ENCODE data around the gene BACH1. TPM values are rescaled to one million over a fixed set of nuclear protein-coding genes. Genes with fewer than 3 reads are reported as not detected.

Gene BACH1
- total RNA-seq, 1 experiment from 2014 or later, result 42.0 TPM

- DNase-seq, result peak; percentile 58
- H3K9me2 ChIP-seq (replicated peaks; ENCODE audit: insufficient read depth, low read length), result no peaks in the 10 kb centered on the region
Measured at GRCh38 chr21:29360799-29361765, 62.4 kb downstream of the BACH1 start.

GRCh38 chr21:29362758-29363157 is 64.0 kb downstream of the BACH1 start:
- no peak overlapping the region for H3K4me3 ChIP-seq (ENCODE audit: low read length)
- no peaks in the 10 kb centered on the region for H3K9me3 ChIP-seq (ENCODE audit: low read length)
- no peak overlapping the region for H3K9ac ChIP-seq (ENCODE audit: low read length)
- H3K27me3 ChIP-seq (ENCODE audit: low read length), result no peaks in the 10 kb centered on the region
- peaks cover 8% of the 10 kb centered on the region for H3K36me3 ChIP-seq (ENCODE audit: insufficient read depth, low read length)
- H3K9me2 ChIP-seq (replicated peaks; ENCODE audit: insufficient read depth, low read length), result no peaks in the 10 kb centered on the region
- DNase-seq, result no peak
- no peak overlapping the region for H2AFZ ChIP-seq (ENCODE audit: low read length)
- no peak overlapping the region for H3K4me2 ChIP-seq (ENCODE audit: low read depth, low read length, poor library complexity, severe bottlenecking)
- no peak overlapping the region for H3K27ac ChIP-seq (ENCODE audit: low read length)
- H3K79me2 ChIP-seq (ENCODE audit: low read length), result no peaks in the 10 kb centered on the region
- no peaks in the 10 kb centered on the region for H3K4me1 ChIP-seq (ENCODE audit: low read length)
- H4K20me1 ChIP-seq (ENCODE audit: insufficient read depth, low read depth, low read length), result no peaks in the 10 kb centered on the region

More at GRCh38 chr21:29360799-29361765, 62.4 kb downstream of the BACH1 start:
- no peak overlapping the region for H3K4me3 ChIP-seq (ENCODE audit: low read length)
- H4K20me1 ChIP-seq (ENCODE audit: insufficient read depth, low read depth, low read length), result no peaks in the 10 kb centered on the region
- peaks cover 4% of the 10 kb centered on the region; the same call in 1 of the 2 replicates for H3K36me3 ChIP-seq (ENCODE audit: insufficient read depth, low read length)
- H3K79me2 ChIP-seq (ENCODE audit: low read length), result no peaks in the 10 kb centered on the region
- no peak overlapping the region for H3K9ac ChIP-seq (ENCODE audit: low read length)
- H3K9me3 ChIP-seq (ENCODE audit: low read length), result no peaks in the 10 kb centered on the region
- H3K4me2 ChIP-seq (ENCODE audit: low read depth, low read length, poor library complexity, severe bottlenecking), result no peak overlapping the region
- no peaks in the 10 kb centered on the region for H3K4me1 ChIP-seq (ENCODE audit: low read length)
- H3K27ac ChIP-seq (ENCODE audit: low read length), result no peak overlapping the region
- no peak overlapping the region for H2AFZ ChIP-seq (ENCODE audit: low read length)
- H3K27me3 ChIP-seq (ENCODE audit: low read length), result no peaks in the 10 kb centered on the region

- Histone ChIP-seq H4K20me1 (ENCODE audit: insufficient read depth, low read depth, low read length) (no peaks in the 10 kb centered on the region), H3K27ac (ENCODE audit: low read length) (no peak overlapping the region), H3K4me1 (ENCODE audit: low read length) (no peaks in the 10 kb centered on the region), H3K4me3 (ENCODE audit: low read length) (no peak overlapping the region), H2AFZ (ENCODE audit: low read length) (no peak overlapping the region), H3K9ac (ENCODE audit: low read length) (no peak overlapping the region), H3K9me2 (replicated peaks; ENCODE audit: insufficient read depth, low read length) (no peaks in the 10 kb centered on the region), H3K4me2 (ENCODE audit: low read depth, low read length, poor library complexity, severe bottlenecking) (no peak overlapping the region), H3K36me3 (ENCODE audit: insufficient read depth, low read length) (peaks cover 8% of the 10 kb centered on the region), H3K79me2 (ENCODE audit: low read length) (no peaks in the 10 kb centered on the region), H3K27me3 (ENCODE audit: low read length) (no peaks in the 10 kb centered on the region), H3K9me3 (ENCODE audit: low read length) (no peaks in the 10 kb centered on the region)
- no peak for DNase-seq
Measured at GRCh38 chr21:29365661-29366265, 67.0 kb downstream of the BACH1 start.

GRCh38 chr21:29366532-29366931 is 67.8 kb downstream of the BACH1 start:
- Histone ChIP-seq H3K4me1 (ENCODE audit: low read length) (no peaks in the 10 kb centered on the region), H3K9ac (ENCODE audit: low read length) (no peak overlapping the region), H3K4me2 (ENCODE audit: low read depth, low read length, poor library complexity, severe bottlenecking) (no peak overlapping the region), H3K4me3 (ENCODE audit: low read length) (no peak overlapping the region), H2AFZ (ENCODE audit: low read length) (no peak overlapping the region), H3K36me3 (ENCODE audit: insufficient read depth, low read length) (peaks cover 7% of the 10 kb centered on the region), H3K27me3 (ENCODE audit: low read length) (no peaks in the 10 kb centered on the region), H3K9me3 (ENCODE audit: low read length) (no peaks in the 10 kb centered on the region), H3K79me2 (ENCODE audit: low read length) (no peaks in the 10 kb centered on the region), H4K20me1 (ENCODE audit: insufficient read depth, low read depth, low read length) (no peaks in the 10 kb centered on the region), H3K9me2 (replicated peaks; ENCODE audit: insufficient read depth, low read length) (no peaks in the 10 kb centered on the region), H3K27ac (ENCODE audit: low read length) (no peak overlapping the region)
- DNase-seq, result no peak

GRCh38 chr21:29367335-29367734 is 68.6 kb downstream of the BACH1 start:
- peaks cover 4% of the 10 kb centered on the region; the same call in 1 of the 2 replicates for H3K36me3 ChIP-seq (ENCODE audit: insufficient read depth, low read length)
- no peaks in the 10 kb centered on the region for H3K27me3 ChIP-seq (ENCODE audit: low read length)
- H3K9me2 ChIP-seq (replicated peaks; ENCODE audit: insufficient read depth, low read length), result no peaks in the 10 kb centered on the region
- H3K4me2 ChIP-seq (ENCODE audit: low read depth, low read length, poor library complexity, severe bottlenecking), result no peak overlapping the region
- H3K4me1 ChIP-seq (ENCODE audit: low read length), result no peaks in the 10 kb centered on the region
- no peak overlapping the region for H3K4me3 ChIP-seq (ENCODE audit: low read length)
- DNase-seq, result no peak
- H2AFZ ChIP-seq (ENCODE audit: low read length), result no peak overlapping the region
- H3K79me2 ChIP-seq (ENCODE audit: low read length), result no peaks in the 10 kb centered on the region
- H4K20me1 ChIP-seq (ENCODE audit: insufficient read depth, low read depth, low read length), result no peaks in the 10 kb centered on the region
- H3K27ac ChIP-seq (ENCODE audit: low read length), result no peak overlapping the region
- H3K9me3 ChIP-seq (ENCODE audit: low read length), result no peaks in the 10 kb centered on the region
- no peak overlapping the region for H3K9ac ChIP-seq (ENCODE audit: low read length)

GRCh38 chr21:29368906-29369305 is 70.2 kb downstream of the BACH1 start:
- Histone ChIP-seq H3K9me3 (ENCODE audit: low read length) (no peaks in the 10 kb centered on the region), H3K4me2 (ENCODE audit: low read depth, low read length, poor library complexity, severe bottlenecking) (no peak overlapping the region), H3K79me2 (ENCODE audit: low read length) (no peaks in the 10 kb centered on the region), H3K9me2 (replicated peaks; ENCODE audit: insufficient read depth, low read length) (no peaks in the 10 kb centered on the region), H2AFZ (ENCODE audit: low read length) (no peak overlapping the region), H3K27ac (ENCODE audit: low read length) (no peak overlapping the region), H3K9ac (ENCODE audit: low read length) (no peak overlapping the region), H3K36me3 (ENCODE audit: insufficient read depth, low read length) (peaks cover 11% of the 10 kb centered on the region; the same call in 1 of the 2 replicates), H3K4me1 (ENCODE audit: low read length) (no peaks in the 10 kb centered on the region), H4K20me1 (ENCODE audit: insufficient read depth, low read depth, low read length) (no peaks in the 10 kb centered on the region), H3K4me3 (ENCODE audit: low read length) (no peak overlapping the region), H3K27me3 (ENCODE audit: low read length) (no peaks in the 10 kb centered on the region)
- no peak for DNase-seq

GRCh38 chr21:29371464-29371863 is 72.7 kb downstream of the BACH1 start:
- Histone ChIP-seq H4K20me1 (ENCODE audit: insufficient read depth, low read depth, low read length) (no peaks in the 10 kb centered on the region), H3K79me2 (ENCODE audit: low read length) (no peaks in the 10 kb centered on the region), H3K4me1 (ENCODE audit: low read length) (no peaks in the 10 kb centered on the region), H3K36me3 (ENCODE audit: insufficient read depth, low read length) (peaks cover 10% of the 10 kb centered on the region; the same call in 1 of the 2 replicates), H2AFZ (ENCODE audit: low read length) (no peak overlapping the region), H3K9me2 (replicated peaks; ENCODE audit: insufficient read depth, low read length) (no peaks in the 10 kb centered on the region), H3K27ac (ENCODE audit: low read length) (no peak overlapping the region), H3K4me2 (ENCODE audit: low read depth, low read length, poor library complexity, severe bottlenecking) (no peak overlapping the region), H3K9me3 (ENCODE audit: low read length) (no peaks in the 10 kb centered on the region), H3K4me3 (ENCODE audit: low read length) (no peak overlapping the region), H3K27me3 (ENCODE audit: low read length) (no peaks in the 10 kb centered on the region), H3K9ac (ENCODE audit: low read length) (no peak overlapping the region)
- DNase-seq, result no peak

GRCh38 chr21:29372063-29372802 is 73.5 kb downstream of the BACH1 start:
- H3K36me3 ChIP-seq (ENCODE audit: insufficient read depth, low read length), result 0 out of 2 replicates have a peak, but pooled peaks cover 7% of the 10 kb centered on the region
- H4K20me1 ChIP-seq (ENCODE audit: insufficient read depth, low read depth, low read length), result no peaks in the 10 kb centered on the region
- no peaks in the 10 kb centered on the region for H3K79me2 ChIP-seq (ENCODE audit: low read length)
- H3K9me2 ChIP-seq (replicated peaks; ENCODE audit: insufficient read depth, low read length), result no peaks in the 10 kb centered on the region
- no peaks in the 10 kb centered on the region for H3K9me3 ChIP-seq (ENCODE audit: low read length)
- no peak overlapping the region for H3K4me3 ChIP-seq (ENCODE audit: low read length)
- no peak overlapping the region for H3K9ac ChIP-seq (ENCODE audit: low read length)
- no peak overlapping the region for H3K27ac ChIP-seq (ENCODE audit: low read length)
- no peak overlapping the region for H2AFZ ChIP-seq (ENCODE audit: low read length)
- no peak overlapping the region for H3K4me2 ChIP-seq (ENCODE audit: low read depth, low read length, poor library complexity, severe bottlenecking)
- DNase-seq, result peak; percentile 94
- H3K4me1 ChIP-seq (ENCODE audit: low read length), result no peaks in the 10 kb centered on the region
- no peaks in the 10 kb centered on the region for H3K27me3 ChIP-seq (ENCODE audit: low read length)

Data from Karpas-422 (cell line).